Esophagus squamous epithelium (tissue), 4 donors: ENCODE results near the gene FKBP10.

ENCODE experiments used
- CTCF ChIP-seq, 6 experiments: fragments of 450-650 bp in 4 of 6; fragments of 200-600 bp in 2 of 6; sonication (generic) in 2 of 6; IDR thresholded peaks; one replicate each; pipeline ENCODE4 v1.5.1; 2016 to 2019; ENCODE audit warnings: antibody characterized with exemption in 6 of 6, mild to moderate bottlenecking in 4 of 6, moderate library complexity in 4 of 6
- POLR2A ChIP-seq, 4 donors: fragments of 450-650 bp; IDR thresholded peaks; one replicate each; pipeline ENCODE4 v1.6.1; 2017; ENCODE audit warnings: antibody characterized with exemption in 4 of 4, mild to moderate bottlenecking in 4 of 4, moderate library complexity in 3 of 4

DNA sequence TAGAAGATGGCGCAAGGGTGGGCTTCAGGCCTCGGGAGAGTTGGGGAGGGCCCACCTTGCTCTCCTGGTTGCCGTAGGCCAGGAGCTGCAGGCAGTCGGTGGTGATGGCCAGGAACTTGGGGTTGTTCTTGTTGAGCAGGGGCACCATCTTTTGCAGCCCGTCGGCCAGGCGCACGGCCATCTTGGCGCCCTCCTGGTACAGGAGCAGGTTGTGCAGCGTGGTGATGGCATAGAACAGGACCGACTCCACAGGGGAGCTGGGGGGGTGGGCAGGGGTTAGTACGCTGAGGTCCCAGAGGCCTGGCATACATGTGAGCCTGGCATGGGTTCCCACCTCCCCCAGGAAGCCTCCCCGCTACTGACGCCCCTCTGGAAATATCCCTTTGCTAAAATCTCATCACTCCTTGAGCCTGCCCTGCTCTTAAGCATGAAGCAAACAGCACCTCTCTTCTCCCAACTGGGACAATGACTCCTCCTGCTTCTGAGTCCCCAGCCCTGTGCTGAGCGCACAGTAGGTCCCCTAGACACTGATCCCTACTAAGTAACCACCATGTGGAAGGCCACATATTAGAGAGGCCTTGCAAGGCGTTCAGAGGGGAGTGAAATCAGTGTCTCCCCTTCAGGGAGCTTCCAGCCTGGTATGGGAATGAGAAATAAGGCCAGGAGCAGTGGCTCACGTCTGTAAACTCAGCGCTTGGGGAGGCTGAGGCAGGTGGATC, 45.3 kb upstream of the FKBP10 start:
- TF ChIP-seq CTCF (IDR thresholded peaks at IDR 0.05), result no peak
- TF ChIP-seq POLR2A (IDR thresholded peaks at IDR 0.05), result no peak
